Heart left ventricle (tissue), 16 donors: ENCODE data around the gene CBX2. TPM values are rescaled to one million over a fixed set of nuclear protein-coding genes. Genes with fewer than 3 reads are reported as not detected.

ENCODE experiments used
- ATAC-seq, 4 donors: fragments of 200-7000 bp; cut with Tn5 transposase; one replicate each; pipeline ENCODE4 v1.9.1; 2020 to 2022; ENCODE audit warnings: moderate library complexity in 4 of 4, mild to moderate bottlenecking in 3 of 4, moderate number of reproducible peaks in 1 of 4
- DNase-seq, 5 donors: peaks; one replicate each; pipeline ENCODE4 v3.0.0-alpha.2; 2020
- H3K27ac ChIP-seq, 12 donors: fragments of 200-600 bp; sonication (generic) in 4 of 12; one replicate each; pipeline versions ENCODE4 v1.5.0 to v1.8.0; 2016 to 2022; ENCODE audit warnings: mild to moderate bottlenecking in 2 of 12
- H3K27me3 ChIP-seq, 9 donors: fragments of 200-600 bp; sonication (generic) in 2 of 9; one replicate each; pipeline versions ENCODE4 v1.5.1 to v1.8.0; 2016 to 2022; ENCODE audit warnings: mild to moderate bottlenecking in 3 of 9
- H3K36me3 ChIP-seq, 9 donors: fragments of 200-600 bp; sonication (generic) in 2 of 9; one replicate each; pipeline versions ENCODE4 v1.5.0 to v1.8.0; 2018 to 2022; ENCODE audit warnings: mild to moderate bottlenecking in 2 of 9
- H3K4me1 ChIP-seq, 12 donors: fragments of 200-600 bp; sonication (generic) in 4 of 12; one replicate each; pipeline versions ENCODE4 v1.5.0 to v1.8.0; 2016 to 2022; ENCODE audit warnings: mild to moderate bottlenecking in 3 of 12
- H3K4me3 ChIP-seq, 12 donors: fragments of 200-600 bp; sonication (generic) in 4 of 12; one replicate each; pipeline versions ENCODE4 v1.5.0 to v1.8.0; 2017 to 2022; ENCODE audit warnings: mild to moderate bottlenecking in 9 of 12, moderate library complexity in 4 of 12
- H3K9me3 ChIP-seq, 12 donors: fragments of 200-600 bp; sonication (generic) in 4 of 12; one replicate each; pipeline versions ENCODE4 v1.5.0 to v1.8.0; 2016 to 2022; ENCODE audit warnings: mild to moderate bottlenecking in 1 of 12
- CTCF ChIP-seq, 12 donors: fragments of 200-600 bp; sonication (generic) in 4 of 12; IDR thresholded peaks; one replicate each; pipeline versions ENCODE4 v1.5.0 to v1.8.0; 2018 to 2022; ENCODE audit warnings: antibody characterized with exemption in 12 of 12, mild to moderate bottlenecking in 5 of 12
- POLR2A ChIP-seq, 2 donors: fragments of 450-650 bp; IDR thresholded peaks; one replicate each; pipeline ENCODE4 v1.6.1; 2017; ENCODE audit warnings: antibody characterized with exemption in 2 of 2, mild to moderate bottlenecking in 2 of 2, moderate library complexity in 2 of 2
- WGBS, 4 donors: extraction: QIAGEN DNeasy Blood & Tissue Kit in 2 of 4; methylation state at CpG; one replicate each; pipeline versions ENCODE4 v1.1.5 to v1.1.7; 2013 to 2018; 5-methylcytosine and 5-hydroxymethylcytosine counted together
- intact Hi-C, 10 donors: fragments of 100-400 bp; cut with DNase I; formaldehyde crosslinking; loops; one replicate each; pipeline versions ENCODE4 v1.11.1 to v1.14.2; 2022
- polyA plus RNA-seq, 2 donors: library from polyadenylated mRNA; stranded (reverse); fragments of 200-250 nt; gene quantifications; one replicate each; pipeline ENCODE4 v1.2.3, GENCODE V29; 2013
- total RNA-seq, 9 donors: library from RNA; depleted of rRNA in 2 of 9; stranded (reverse); fragments of >200 nt in 2 of 9; fragmentation: NEBNext Ultra II Directional in 3 of 9; extraction: Animal tissue kit (Norgen Biotek cat#: 25700) in 3 of 9; gene quantifications; one replicate each; pipeline versions ENCODE4 v1.1.0 to v1.2.4, GENCODE V29; 2016 to 2023
- donor health status: ischemic (EF 13 %, LVEDD 7.1; RV severe dilation, severe dysfunction).
- donor health status: healthy with polysubstance abuse.
- donor health status: DM: no; HTN: yes; CAD: no.
- donor health status: DM: no; HTN: no; CAD: no.
- donor health status: ischemic (EF 25% LVEDD 6.9; RV normal size, moderate dysfunction).
- donor health status: ischemic (EF 25% LVEDD 5.7; RV mildly dilated, moderate dysfunction).
- donor health status: healthy.
- donor health status: DM: yes; HTN: yes; CAD: no.
- donor health status: ischemic (EF 35%, LVEDD 5.7; RV mildly dilated, moderate dysfunction).
- donor health status: nonischemic (EF 11% LVEDD 7.7; RV severe dilation, severe dysfunction).
- donor health status: DM: yes; HTN: yes; CAD: no.
- donor health status: PGD.
- donor health status: ischemic (EF 29% LVEDD 5.4; RV normal size, mild dysfunction).
- donor health status: nonischemic (EF 23%, LVEDD 6.1; RV moderate dilation, normal function).

Gene CBX2
- total and polyA plus RNA-seq, 11 donors = 2.4 to 4.3 (median 3.1) TPM

GRCh38 chr17:79737922-79738578 is 39.9 kb upstream of the CBX2 start:
- no peak for DNase-seq
- H3K4me3 ChIP-seq = no peak overlapping the region
- H3K4me1 ChIP-seq = peaks cover 0 to 12% (median 7%) of the 10 kb centered on the region in 12 donors
- H3K27ac ChIP-seq = no peak overlapping the region
- H3K27me3 ChIP-seq = peaks cover 9 to 59% (median 38%) of the 10 kb centered on the region in 9 donors
- H3K9me3 ChIP-seq = no peaks in the 10 kb centered on the region
- no peaks in the 10 kb centered on the region for H3K36me3 ChIP-seq
- TF ChIP-seq POLR2A (IDR thresholded peaks at IDR 0.05) (no peak), CTCF (IDR thresholded peaks at IDR 0.05) (no peak)
- no peak for ATAC-seq
- WGBS, 4 donors = 89 to 94% (median 93%) methylated on average over 10 to 17 of the region's 17 CpGs
- intact Hi-C loops = no loop called here

- intact Hi-C loops = no loop called here
- Histone ChIP-seq H3K36me3 (no peaks in the 10 kb centered on the region), H3K27me3 (peaks cover 9 to 61% (median 38%) of the 10 kb centered on the region in 9 donors), H3K27ac (no peak overlapping the region), H3K4me1 (peaks cover 0 to 12% (median 7%) of the 10 kb centered on the region in 12 donors), H3K4me3 (no peak overlapping the region), H3K9me3 (no peaks in the 10 kb centered on the region)
- 81 to 92% (median 90%) methylated on average over 11 to 14 of the region's 14 CpGs for WGBS, 4 donors
- no peak for ATAC-seq
- TF ChIP-seq POLR2A (IDR thresholded peaks at IDR 0.05) (no peak), CTCF (IDR thresholded peaks at IDR 0.05) (no peak)
- DNase-seq = no peak
Measured at GRCh38 chr17:79738643-79739042, 39.3 kb upstream of the CBX2 start.

- intact Hi-C loops = loop anchor here in 8 of 10 donors (5.0 to 10.0 kb wide), 10 partner anchors 38 to 255 kb away; partner anchors contain the start of genes CBX2 (in 2 of the 8), CBX8 (in 2 of the 8) and CBX4 (in 1 of the 8)
- DNase-seq (no peak), ATAC-seq (no peak)
- H3K27me3 ChIP-seq = peaks cover 9 to 61% (median 38%) of the 10 kb centered on the region in 9 donors
- no peak overlapping the region for H3K27ac ChIP-seq
- TF ChIP-seq CTCF (IDR thresholded peaks at IDR 0.05) (no peak), POLR2A (IDR thresholded peaks at IDR 0.05) (no peak)
- H3K4me1 ChIP-seq = peaks cover 0 to 12% (median 7%) of the 10 kb centered on the region in 12 donors
- no peaks in the 10 kb centered on the region for H3K36me3 ChIP-seq
- no peaks in the 10 kb centered on the region for H3K9me3 ChIP-seq
- 79 to 82% (median 79%) methylated on average over 28 of the region's 28 CpGs for WGBS, 4 donors
- H3K4me3 ChIP-seq = no peak overlapping the region
Measured at GRCh38 chr17:79739148-79740062, 38.5 kb upstream of the CBX2 start.

GRCh38 chr17:79740413-79740812 is 37.5 kb upstream of the CBX2 start:
- Histone ChIP-seq H3K27me3 (peaks cover 9 to 61% (median 38%) of the 10 kb centered on the region in 9 donors), H3K27ac (no peak overlapping the region), H3K9me3 (no peaks in the 10 kb centered on the region), H3K4me3 (no peak overlapping the region), H3K36me3 (no peaks in the 10 kb centered on the region), H3K4me1 (peaks cover 0 to 12% (median 7%) of the 10 kb centered on the region in 12 donors)
- WGBS, 4 donors = 36 to 42% (median 40%) methylated on average over 5 to 8 of the region's 8 CpGs
- TF ChIP-seq POLR2A (IDR thresholded peaks at IDR 0.05) (no peak), CTCF (IDR thresholded peaks at IDR 0.05) (no peak)
- DNase-seq = no peak
- no peak for ATAC-seq
- intact Hi-C loops = loop anchor here in 8 of 10 donors (5.0 to 10.0 kb wide), 10 partner anchors 37 to 254 kb away; partner anchors contain the start of genes CBX2 (in 2 of the 8), CBX8 (in 2 of the 8) and CBX4 (in 1 of the 8)
